Measurements from ENCODE around the gene ITK.

Gene ITK

DNA sequence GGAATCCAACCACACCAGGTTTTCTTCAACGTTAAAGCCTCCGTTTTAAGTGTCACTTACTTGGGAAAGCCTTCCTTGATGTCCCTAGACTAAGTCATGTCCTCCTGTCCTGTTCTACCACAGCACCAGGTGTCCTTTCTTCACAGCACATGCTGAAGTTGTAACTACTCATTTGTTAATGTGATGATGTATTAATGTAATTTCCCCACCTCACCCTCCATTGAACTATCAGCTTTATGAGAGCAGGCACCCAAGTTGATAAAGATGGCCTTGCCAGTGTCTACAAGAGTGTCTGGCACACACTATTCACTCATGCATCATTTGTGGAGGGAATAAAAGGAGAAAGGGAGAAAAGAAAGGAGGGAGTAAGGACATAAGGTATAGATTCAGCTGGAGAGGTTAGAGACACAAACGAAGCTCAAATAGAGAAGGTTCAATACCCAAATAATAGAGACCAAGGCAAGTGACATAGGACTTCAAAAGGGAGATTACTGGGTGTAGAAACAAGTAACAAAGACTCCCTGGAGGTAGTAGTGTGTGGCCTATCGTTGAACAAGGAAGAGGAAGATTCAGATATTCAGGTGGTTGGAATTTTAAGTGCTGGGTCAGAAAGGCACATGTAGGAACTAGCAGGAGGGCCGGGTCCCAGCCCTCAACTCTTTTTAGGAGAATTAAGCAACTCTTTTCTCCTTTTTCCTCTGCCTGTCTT is 6.6 kb downstream of the ITK start:
- no peak overlapping the region for H3K4me3 ChIP-seq (IDR thresholded peaks at IDR 0.05; ENCODE audit: insufficient read depth, low read depth, low read length)
- H3K4me2 ChIP-seq, result no peak overlapping the region
- H3K4me1 ChIP-seq (ENCODE audit: low read depth, poor library complexity, severe bottlenecking), result no peaks in the 10 kb centered on the region
- H3K36me3 ChIP-seq (ENCODE audit: insufficient read depth), result no peaks in the 10 kb centered on the region
- no peak overlapping the region for H2AFZ ChIP-seq (ENCODE audit: low read depth)
- no peaks in the 10 kb centered on the region for H3K79me2 ChIP-seq (ENCODE audit: insufficient read depth, low read depth)
- H3K27ac ChIP-seq, result no peak overlapping the region
- no peaks in the 10 kb centered on the region for H4K20me1 ChIP-seq (ENCODE audit: insufficient read depth)
- TF ChIP-seq, protein P1, sequence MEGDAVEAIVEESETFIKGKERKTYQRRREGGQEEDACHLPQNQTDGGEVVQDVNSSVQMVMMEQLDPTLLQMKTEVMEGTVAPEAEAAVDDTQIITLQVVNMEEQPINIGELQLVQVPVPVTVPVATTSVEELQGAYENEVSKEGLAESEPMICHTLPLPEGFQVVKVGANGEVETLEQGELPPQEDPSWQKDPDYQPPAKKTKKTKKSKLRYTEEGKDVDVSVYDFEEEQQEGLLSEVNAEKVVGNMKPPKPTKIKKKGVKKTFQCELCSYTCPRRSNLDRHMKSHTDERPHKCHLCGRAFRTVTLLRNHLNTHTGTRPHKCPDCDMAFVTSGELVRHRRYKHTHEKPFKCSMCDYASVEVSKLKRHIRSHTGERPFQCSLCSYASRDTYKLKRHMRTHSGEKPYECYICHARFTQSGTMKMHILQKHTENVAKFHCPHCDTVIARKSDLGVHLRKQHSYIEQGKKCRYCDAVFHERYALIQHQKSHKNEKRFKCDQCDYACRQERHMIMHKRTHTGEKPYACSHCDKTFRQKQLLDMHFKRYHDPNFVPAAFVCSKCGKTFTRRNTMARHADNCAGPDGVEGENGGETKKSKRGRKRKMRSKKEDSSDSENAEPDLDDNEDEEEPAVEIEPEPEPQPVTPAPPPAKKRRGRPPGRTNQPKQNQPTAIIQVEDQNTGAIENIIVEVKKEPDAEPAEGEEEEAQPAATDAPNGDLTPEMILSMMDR (conservative IDR thresholded peaks at IDR 0.05; ENCODE audit: low read depth, low read length), result no peak
- no peak overlapping the region for H3K9ac ChIP-seq
- H3K27me3 ChIP-seq (ENCODE audit: insufficient read depth, low read depth), result no peaks in the 10 kb centered on the region

DNA sequence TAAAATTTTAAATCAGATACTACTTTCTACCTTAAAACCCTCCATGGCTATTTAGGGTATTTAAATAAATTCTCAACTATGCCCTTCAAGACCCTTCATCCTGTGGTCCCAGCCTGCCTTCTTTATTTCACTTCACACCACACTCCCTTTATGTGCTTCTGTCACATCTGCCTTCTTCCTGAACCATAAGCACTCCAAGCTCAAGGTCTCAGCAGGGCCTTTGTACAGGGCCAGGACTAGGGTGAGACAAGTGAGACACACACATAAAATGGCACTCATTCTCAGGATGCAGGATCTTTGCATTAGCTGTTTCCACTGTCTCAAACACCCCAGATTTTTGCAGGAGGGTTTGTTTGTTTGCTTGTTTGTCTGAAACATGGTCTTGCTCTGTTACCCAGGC is 7.6 kb downstream of the ITK start:
- no peaks in the 10 kb centered on the region for H3K79me2 ChIP-seq (ENCODE audit: insufficient read depth, low read depth)
- H3K4me2 ChIP-seq, result no peak overlapping the region
- H3K4me1 ChIP-seq (ENCODE audit: low read depth, poor library complexity, severe bottlenecking), result no peaks in the 10 kb centered on the region
- TF ChIP-seq, protein P1 (conservative IDR thresholded peaks at IDR 0.05; ENCODE audit: low read depth, low read length), result no peak
- H3K9ac ChIP-seq, result no peak overlapping the region
- H4K20me1 ChIP-seq (ENCODE audit: insufficient read depth), result no peaks in the 10 kb centered on the region
- H3K27ac ChIP-seq, result no peak overlapping the region
- no peaks in the 10 kb centered on the region for H3K36me3 ChIP-seq (ENCODE audit: insufficient read depth)
- H2AFZ ChIP-seq (ENCODE audit: low read depth), result no peak overlapping the region
- no peak overlapping the region for H3K4me3 ChIP-seq (IDR thresholded peaks at IDR 0.05; ENCODE audit: insufficient read depth, low read depth, low read length)
- H3K27me3 ChIP-seq (ENCODE audit: insufficient read depth, low read depth), result no peaks in the 10 kb centered on the region

DNA sequence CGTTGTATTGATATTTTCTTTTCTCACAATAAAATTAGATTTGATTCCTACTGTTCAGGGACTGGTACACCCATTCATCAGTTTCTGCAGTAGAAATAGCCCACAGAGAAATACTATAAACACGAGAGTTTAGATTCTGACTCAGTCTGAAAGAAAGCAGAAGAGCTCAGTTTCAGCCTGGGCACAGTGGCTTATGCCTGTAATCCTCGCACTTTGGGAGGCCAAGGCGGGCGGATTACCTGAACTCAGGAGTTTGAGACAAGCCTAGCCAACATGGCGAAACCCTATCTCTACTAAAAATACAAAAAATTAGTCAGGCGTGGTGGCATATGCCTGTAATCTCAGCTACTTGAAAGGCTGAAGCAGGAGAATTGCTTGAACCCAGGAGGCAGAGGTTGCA is 8.6 kb downstream of the ITK start:
- Histone ChIP-seq H3K36me3 (ENCODE audit: insufficient read depth) (no peaks in the 10 kb centered on the region), H3K27ac (no peak overlapping the region), H3K4me3 (IDR thresholded peaks at IDR 0.05; ENCODE audit: insufficient read depth, low read depth, low read length) (no peak overlapping the region), H2AFZ (ENCODE audit: low read depth) (no peak overlapping the region), H3K4me2 (no peak overlapping the region), H3K79me2 (ENCODE audit: insufficient read depth, low read depth) (no peaks in the 10 kb centered on the region), H4K20me1 (ENCODE audit: insufficient read depth) (no peaks in the 10 kb centered on the region), H3K27me3 (ENCODE audit: insufficient read depth, low read depth) (no peaks in the 10 kb centered on the region), H3K9ac (no peak overlapping the region), H3K4me1 (ENCODE audit: low read depth, poor library complexity, severe bottlenecking) (no peaks in the 10 kb centered on the region)
- TF ChIP-seq, protein P1 (conservative IDR thresholded peaks at IDR 0.05; ENCODE audit: low read depth, low read length), result no peak

DNA sequence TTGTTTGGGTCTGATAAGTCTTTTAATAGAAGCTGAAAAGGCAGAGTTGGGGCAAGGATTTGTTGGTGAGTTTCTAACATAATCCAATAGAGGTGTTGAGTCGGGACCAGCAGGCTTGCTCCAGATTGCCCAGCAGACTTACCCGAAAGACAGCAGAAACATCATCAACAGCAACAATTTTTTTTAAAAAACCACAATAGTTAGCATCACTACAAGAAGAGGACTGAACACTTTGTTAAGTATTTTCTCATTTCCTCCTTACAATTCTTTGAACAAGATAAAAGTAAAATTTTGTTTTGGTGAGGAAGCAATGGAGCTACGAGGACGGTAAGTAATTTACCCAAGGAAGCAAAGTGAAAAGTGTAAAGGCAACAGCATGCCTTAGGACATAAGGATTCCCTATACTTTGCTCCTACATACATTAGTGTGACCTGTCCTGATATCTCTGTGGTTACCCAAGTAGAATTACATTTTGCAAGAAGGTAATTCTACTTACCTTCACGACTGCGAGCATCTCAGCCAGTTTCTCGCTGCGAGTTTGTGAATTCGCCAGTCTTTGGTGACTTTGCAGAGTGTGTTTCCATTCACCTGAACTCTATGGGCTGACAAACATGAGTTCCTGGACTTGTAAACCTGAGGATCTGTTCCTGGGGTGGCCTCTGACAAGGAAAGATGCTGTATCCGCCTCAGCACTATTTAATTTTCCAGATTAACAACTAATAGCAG is 13.2 kb downstream of the ITK start:
- Histone ChIP-seq H3K36me3 (ENCODE audit: insufficient read depth) (no peaks in the 10 kb centered on the region), H3K4me1 (ENCODE audit: low read depth, poor library complexity, severe bottlenecking) (peaks cover 17% of the 10 kb centered on the region), H3K27ac (no peak overlapping the region), H4K20me1 (ENCODE audit: insufficient read depth) (no peaks in the 10 kb centered on the region), H3K27me3 (ENCODE audit: insufficient read depth, low read depth) (no peaks in the 10 kb centered on the region), H3K9ac (no peak overlapping the region), H3K79me2 (ENCODE audit: insufficient read depth, low read depth) (no peaks in the 10 kb centered on the region), H3K4me2 (no peak overlapping the region), H3K4me3 (IDR thresholded peaks at IDR 0.05; ENCODE audit: insufficient read depth, low read depth, low read length) (no peak overlapping the region), H2AFZ (ENCODE audit: low read depth) (no peak overlapping the region)
- TF ChIP-seq, protein P1 (conservative IDR thresholded peaks at IDR 0.05; ENCODE audit: low read depth, low read length), result no peak
